Adrenal gland (tissue), 12 donors: ENCODE measurements around the gene RABL2A. TPM values are rescaled to one million over a fixed set of nuclear protein-coding genes. Genes with fewer than 3 reads are reported as not detected.

Experiments used
- DNase-seq, 7 donors: peaks; one replicate each; pipeline ENCODE4 v3.0.0-alpha.2; 2019 to 2020
- H3K27ac ChIP-seq, 5 donors: fragments of 200-600 bp; sonication (generic) in 4 of 5; 1 replicate in 3 of 5; 2 replicates in 2 of 5; pipeline versions ENCODE4 v1.5.1 to v1.8.0; 2016 to 2020; ENCODE audit warnings: mild to moderate bottlenecking in 1 of 5
- H3K27me3 ChIP-seq: fragments of 200-600 bp; 2 replicates; pipeline ENCODE4 v1.8.0; 2021
- H3K36me3 ChIP-seq, 2 donors: fragments of 200-600 bp; replicated peaks in 1 of 2; 1 replicate in 1 of 2; 2 replicates in 1 of 2; pipeline versions ENCODE4 v1.5.1 to v1.8.0; 2018 to 2022
- H3K4me1 ChIP-seq, 2 donors: fragments of 200-600 bp; replicated peaks in 1 of 2; 1 replicate in 1 of 2; 2 replicates in 1 of 2; pipeline versions ENCODE4 v1.5.1 to v1.8.0; 2018 to 2021
- H3K4me3 ChIP-seq, 4 donors: fragments of 200-600 bp; sonication (generic) in 3 of 4; one replicate each; pipeline ENCODE4 v1.5.1; 2016 to 2018
- H3K9me3 ChIP-seq, 3 donors: fragments of 200-600 bp; sonication (generic) in 1 of 3; replicated peaks in 1 of 3; 1 replicate in 2 of 3; 2 replicates in 1 of 3; pipeline versions ENCODE4 v1.5.1 to v1.8.0; 2016 to 2021
- CTCF ChIP-seq, 6 experiments: fragments of 450-650 bp in 4 of 6; fragments of 200-600 bp in 2 of 6; sonication (generic) in 1 of 6; IDR thresholded peaks; 1 replicate in 5 of 6; 2 replicates in 1 of 6; pipeline versions ENCODE4 v1.5.1 to v1.8.0; 2016 to 2021; ENCODE audit warnings: antibody characterized with exemption in 6 of 6, mild to moderate bottlenecking in 2 of 6, moderate library complexity in 1 of 6
- POLR2A ChIP-seq, 2 donors: fragments of 450-650 bp; IDR thresholded peaks; one replicate each; pipeline ENCODE4 v1.6.1; 2017; ENCODE audit warnings: antibody characterized with exemption in 2 of 2, mild to moderate bottlenecking in 2 of 2, moderate library complexity in 1 of 2
- WGBS, 4 donors: extraction: QIAGEN DNeasy Blood & Tissue Kit in 2 of 4; methylation state at CpG; one replicate each; pipeline versions ENCODE4 v1.1.5 to v1.1.7; 2013 to 2017; 5-methylcytosine and 5-hydroxymethylcytosine counted together
- intact Hi-C, 2 donors: fragments of 100-400 bp; cut with DNase I; formaldehyde crosslinking; loops; one replicate each; pipeline versions ENCODE4 v1.14.1 to v1.15.0; 2022 to 2023
- polyA plus RNA-seq, 3 donors: library from polyadenylated mRNA; stranded (reverse); fragments of 200-250 nt in 2 of 3; fragments of 350-450 nt in 1 of 3; fragmentation: Illumina TruSeq in 1 of 3; extraction: RNeasy Lipid Tissue Mini Kit (QIAGEN cat#74804) in 1 of 3; gene quantifications; one replicate each; pipeline ENCODE4 v1.2.3, GENCODE V29; 2013 to 2014
- total RNA-seq, 9 donors: library from RNA; depleted of rRNA in 4 of 9; stranded (reverse); fragments of >200 nt in 4 of 9; fragments of 120-200 nt in 1 of 9; fragmentation: NEBNext Ultra II Directional in 1 of 9; extraction: Animal tissue kit (Norgen Biotek cat#: 25700) in 1 of 9; gene quantifications; one replicate each; pipeline versions ENCODE4 v1.1.0 to v1.2.4, GENCODE V29; 2013 to 2023
- donor health status: healthy with polysubstance abuse.
- donor health status: Bipolar disorder and iron deficiency.
- donor health status: DM: yes; HTN: yes; CAD: no.
- donor health status: DM: no; HTN: no; CAD: no.
- donor health status: DM: no; HTN: no; CAD: no.
- donor health status: DM: yes; HTN: yes; CAD: no.

RABL2A gene
- total and polyA plus RNA-seq, 12 donors = 0.36 to 34.4 (median 10.6) TPM

GRCh38 chr2:113676623-113677266, 49.7 kb downstream of the RABL2A start:
- Histone ChIP-seq H3K27ac (no peak overlapping the region), H3K4me3 (no peak overlapping the region), H3K27me3 (no peaks in the 10 kb centered on the region), H3K9me3 (no peaks in the 10 kb centered on the region), H3K36me3 (no peaks in the 10 kb centered on the region), H3K4me1 (no peaks in the 10 kb centered on the region)
- intact Hi-C loops = no loop called here
- WGBS, 4 donors = 92 to 95% (median 93%) methylated on average over 4 of the region's 4 CpGs
- DNase-seq = no peak
- TF ChIP-seq CTCF (IDR thresholded peaks at IDR 0.05) (no peak), POLR2A (IDR thresholded peaks at IDR 0.05) (no peak)

- no peak for DNase-seq
- Histone ChIP-seq H3K4me1 (no peaks in the 10 kb centered on the region), H3K9me3 (no peaks in the 10 kb centered on the region), H3K27ac (no peak overlapping the region), H3K4me3 (no peak overlapping the region), H3K27me3 (no peaks in the 10 kb centered on the region), H3K36me3 (no peaks in the 10 kb centered on the region)
- TF ChIP-seq POLR2A (IDR thresholded peaks at IDR 0.05) (no peak), CTCF (IDR thresholded peaks at IDR 0.05) (no peak)
- intact Hi-C loops = no loop called here
- 69 to 80% (median 74%) methylated on average over 2 of the region's 2 CpGs for WGBS, 4 donors
Observed at GRCh38 chr2:113677330-113677729, 50.3 kb downstream of the RABL2A start.

GRCh38 chr2:113679457-113679856, 52.4 kb downstream of the RABL2A start:
- 85 to 89% (median 86%) methylated on average over 8 of the region's 8 CpGs for WGBS, 4 donors
- DNase-seq = no peak
- no peak overlapping the region for H3K27ac ChIP-seq

GRCh38 chr2:113685471-113685870, 58.4 kb downstream of the RABL2A start:
- H3K4me3 ChIP-seq = no peak overlapping the region
- H3K27ac ChIP-seq = no peak overlapping the region
- 84 to 94% (median 91%) methylated on average over 8 of the region's 8 CpGs for WGBS, 4 donors
- no peaks in the 10 kb centered on the region for H3K4me1 ChIP-seq
- H3K27me3 ChIP-seq = no peaks in the 10 kb centered on the region
- no peaks in the 10 kb centered on the region for H3K36me3 ChIP-seq
- H3K9me3 ChIP-seq = no peaks in the 10 kb centered on the region
- intact Hi-C loops = no loop called here
- no peak for DNase-seq
- TF ChIP-seq CTCF (IDR thresholded peaks at IDR 0.05) = no peak

More at GRCh38 chr2:113679457-113679856, 52.4 kb downstream of the RABL2A start:
- no peaks in the 10 kb centered on the region for H3K36me3 ChIP-seq
- H3K9me3 ChIP-seq = no peaks in the 10 kb centered on the region
- no peaks in the 10 kb centered on the region for H3K4me1 ChIP-seq
- no peak overlapping the region for H3K4me3 ChIP-seq
- TF ChIP-seq CTCF (IDR thresholded peaks at IDR 0.05) (no peak), POLR2A (IDR thresholded peaks at IDR 0.05) (no peak)
- intact Hi-C loops = no loop called here
- no peaks in the 10 kb centered on the region for H3K27me3 ChIP-seq
